ENCODE data around the gene UPK3A. TPM values are rescaled to one million over a fixed set of nuclear protein-coding genes. Genes with fewer than 3 reads are reported as not detected.

UPK3A gene
- total and polyA plus RNA-seq, 12 donors: 0.17 TPM; not detected in 11

GRCh38 chr22:45268958-45269844 is 15.5 kb upstream of the UPK3A start:
- Histone ChIP-seq H3K27me3 (no peaks in the 10 kb centered on the region), H3K4me3 (peak overlapping the region in 3 of 4 donors; percentile 51 to 56 (median 53)), H3K36me3 (replicated peaks in 1 of 2) (no peaks in the 10 kb centered on the region), H3K4me1 (replicated peaks in 1 of 2) (peaks cover 7 to 19% of the 10 kb centered on the region in 2 donors), H3K27ac (peak overlapping the region in 1 of 5 donors; percentile 72), H3K9me3 (replicated peaks in 1 of 3) (no peaks in the 10 kb centered on the region)
- WGBS, 4 donors: 1 to 4% (median 3%) methylated on average over 25 to 51 of the region's 60 CpGs
- DNase-seq: peak; percentile 67 to 89 (median 84)
- TF ChIP-seq POLR2A (IDR thresholded peaks at IDR 0.05): no peak
- peak; percentile 61 to 98 (median 84) for TF ChIP-seq CTCF (IDR thresholded peaks at IDR 0.05)
- intact Hi-C loops (cut with DNase I): loop anchor here in 1 of 2 donors (10.0 kb wide), 2 partner anchors 294 to 444 kb away; no protein-coding TSS in a partner anchor

- Histone ChIP-seq H3K9me3 (replicated peaks in 1 of 3) (no peaks in the 10 kb centered on the region), H3K4me1 (replicated peaks in 1 of 2) (peaks cover 7 to 18% of the 10 kb centered on the region in 2 donors), H3K27ac (peak overlapping the region in 1 of 5 donors; percentile 11), H3K4me3 (no peak overlapping the region), H3K27me3 (no peaks in the 10 kb centered on the region), H3K36me3 (replicated peaks in 1 of 2) (no peaks in the 10 kb centered on the region)
- 72 to 81% (median 75%) methylated on average over 15 to 16 of the region's 16 CpGs for WGBS, 4 donors
- TF ChIP-seq POLR2A (IDR thresholded peaks at IDR 0.05) (no peak), CTCF (IDR thresholded peaks at IDR 0.05) (no peak)
- DNase-seq: no peak
- intact Hi-C loops (cut with DNase I): loop anchor here (2.0 to 5.0 kb wide), 4 partner anchors 162 to 282 kb away; no protein-coding TSS in a partner anchor
These were observed 14.4 kb upstream of the UPK3A start for GRCh38 chr22:45270095-45271020.

GRCh38 chr22:45271667-45272201 is 13.0 kb upstream of the UPK3A start:
- DNase-seq: peak in 6 of 7 donors; percentile 34 to 62 (median 48)
- intact Hi-C loops (cut with DNase I): loop anchor here (2.0 to 5.0 kb wide), 4 partner anchors 161 to 281 kb away; no protein-coding TSS in a partner anchor
- TF ChIP-seq CTCF (IDR thresholded peaks at IDR 0.05) (no peak), POLR2A (IDR thresholded peaks at IDR 0.05) (no peak)
- WGBS, 4 donors: 52 to 58% (median 54%) methylated on average over 13 of the region's 13 CpGs
- Histone ChIP-seq H3K36me3 (replicated peaks in 1 of 2) (no peaks in the 10 kb centered on the region), H3K4me3 (no peak overlapping the region), H3K27me3 (no peaks in the 10 kb centered on the region), H3K4me1 (replicated peaks in 1 of 2) (peaks cover 7 to 18% of the 10 kb centered on the region in 2 donors), H3K27ac (peak overlapping the region in 2 of 5 donors; percentile 34 to 73), H3K9me3 (replicated peaks in 1 of 3) (no peaks in the 10 kb centered on the region)

Data from adrenal gland (tissue), 12 donors.